Measurements from ENCODE around the gene CCDC102B.

The CCDC102B gene

GRCh38 chr18:68843473-68844089 is 45.7 kb downstream of the CCDC102B start:
- peak; percentile 50 for TF ChIP-seq CTCF (IDR thresholded peaks at IDR 0.05)

DNA sequence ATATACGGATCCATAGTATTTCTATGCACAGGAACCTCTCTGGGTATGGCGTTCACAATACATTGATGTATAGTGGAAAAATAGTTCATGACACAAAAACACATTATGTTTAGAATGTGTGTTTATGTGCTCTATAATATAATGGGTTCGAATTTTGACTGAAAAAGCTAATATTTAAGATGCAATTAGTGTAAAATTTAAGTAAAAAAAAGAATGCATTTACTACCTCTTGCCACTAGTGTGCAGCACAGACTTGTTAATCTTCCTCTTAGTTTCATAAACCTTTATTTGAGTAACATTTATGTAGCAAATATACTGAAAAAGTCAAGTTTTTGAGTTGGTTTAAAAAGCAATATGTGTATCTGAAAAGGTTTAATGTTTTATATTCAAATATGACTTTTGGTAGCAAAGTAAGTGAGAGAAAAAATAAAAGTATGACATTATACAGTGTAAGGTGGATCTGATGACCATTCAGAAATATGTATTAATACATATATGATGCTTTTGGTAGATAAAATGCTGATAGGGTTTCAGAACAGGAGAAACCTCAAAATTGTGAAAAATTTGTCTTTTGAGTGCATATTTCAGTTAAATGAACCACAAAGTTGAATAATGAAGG is 49.4 kb downstream of the CCDC102B start:
- TF ChIP-seq CTCF (IDR thresholded peaks at IDR 0.05): peak; percentile 78

DNA sequence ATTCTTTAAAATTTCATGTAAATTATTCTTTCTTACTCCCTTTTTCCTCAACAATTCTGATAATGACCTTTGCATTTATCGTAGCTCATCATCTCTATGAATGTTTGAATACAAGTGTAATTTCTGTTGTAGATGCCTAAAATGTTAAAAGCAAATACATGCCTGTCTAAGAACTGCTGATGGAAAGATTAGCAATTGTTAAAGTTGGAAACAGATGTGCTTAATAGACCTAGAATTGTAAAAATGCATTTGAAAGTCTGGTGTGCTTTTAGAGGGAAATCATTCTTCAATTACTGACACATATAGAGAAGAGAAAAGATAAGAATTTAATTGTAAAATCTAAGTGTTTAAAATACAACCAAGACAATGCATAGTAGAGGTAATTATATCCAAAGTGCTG is 50.4 kb downstream of the CCDC102B start:
- no peak for TF ChIP-seq CTCF (IDR thresholded peaks at IDR 0.05)

GRCh38 chr18:68854786-68855391 is 57.0 kb downstream of the CCDC102B start:
- no peak for TF ChIP-seq CTCF (IDR thresholded peaks at IDR 0.05)

GRCh38 chr18:68855491-68855890 is 57.6 kb downstream of the CCDC102B start:
- no peak for TF ChIP-seq CTCF (IDR thresholded peaks at IDR 0.05)

DNA sequence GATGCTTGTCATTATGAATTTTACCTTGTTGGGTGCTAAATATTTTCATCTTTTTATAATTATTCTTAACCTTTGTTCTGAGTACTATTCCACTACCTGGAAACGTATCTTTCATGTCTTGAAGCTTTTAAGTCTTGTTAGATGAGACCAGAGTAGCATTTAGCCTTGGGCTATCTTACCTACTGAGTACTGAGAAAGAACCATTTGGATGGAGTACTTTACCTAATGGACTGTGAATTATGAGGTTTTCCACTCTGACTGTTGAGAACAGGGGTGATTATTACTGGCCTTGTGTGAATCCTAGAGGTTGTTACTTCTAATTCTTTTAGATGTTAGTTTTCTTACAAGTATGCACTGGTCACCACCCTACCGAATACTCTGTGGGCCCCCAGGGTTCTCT is 63.5 kb downstream of the CCDC102B start:
- TF ChIP-seq CTCF (IDR thresholded peaks at IDR 0.05): no peak

- TF ChIP-seq CTCF (IDR thresholded peaks at IDR 0.05): no peak
Observed at GRCh38 chr18:68865021-68865420, 67.1 kb downstream of the CCDC102B start.

Data from LNCAP (cell line).